GM12872 (cell line): ENCODE results near the gene BCL7B.

ENCODE experiments used
- CTCF ChIP-seq: IDR thresholded peaks from 3 replicates; pipeline ENCODE4 v1.5.1; 2011; ENCODE audit warnings: low read depth, mild to moderate bottlenecking, low read length, moderate library complexity; ENCODE audit not compliant: insufficient read depth

BCL7B gene

GRCh38 chr7:73520673-73521635, 36.5 kb downstream of the BCL7B start:
- no peak for TF ChIP-seq CTCF

- TF ChIP-seq CTCF: no peak
Measured at GRCh38 chr7:73519867-73520672, 37.4 kb downstream of the BCL7B start.

DNA sequence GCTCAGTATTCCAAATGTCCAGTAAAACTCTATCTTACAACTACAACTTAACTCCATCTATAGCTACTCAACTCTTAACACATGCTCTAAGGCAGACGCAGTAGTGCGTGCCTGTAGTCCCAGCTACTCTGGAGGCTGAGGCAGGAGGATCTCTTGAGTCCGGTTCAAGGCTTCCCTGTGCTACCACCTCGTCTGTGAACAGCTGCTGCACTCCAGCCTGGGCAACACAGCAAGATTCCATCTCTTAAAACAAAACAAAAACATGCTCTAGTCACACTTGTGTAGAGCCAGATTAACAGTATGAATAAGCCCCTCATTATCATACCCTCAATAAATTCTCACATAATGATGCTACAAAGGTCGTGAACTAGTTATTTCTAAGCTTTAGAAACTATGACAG, 39.0 kb downstream of the BCL7B start:
- no peak for TF ChIP-seq CTCF

- no peak for TF ChIP-seq CTCF
Measured at GRCh38 chr7:73517241-73517995, 40.1 kb downstream of the BCL7B start.

GRCh38 chr7:73515178-73515577, 42.3 kb downstream of the BCL7B start:
- no peak for TF ChIP-seq CTCF

DNA sequence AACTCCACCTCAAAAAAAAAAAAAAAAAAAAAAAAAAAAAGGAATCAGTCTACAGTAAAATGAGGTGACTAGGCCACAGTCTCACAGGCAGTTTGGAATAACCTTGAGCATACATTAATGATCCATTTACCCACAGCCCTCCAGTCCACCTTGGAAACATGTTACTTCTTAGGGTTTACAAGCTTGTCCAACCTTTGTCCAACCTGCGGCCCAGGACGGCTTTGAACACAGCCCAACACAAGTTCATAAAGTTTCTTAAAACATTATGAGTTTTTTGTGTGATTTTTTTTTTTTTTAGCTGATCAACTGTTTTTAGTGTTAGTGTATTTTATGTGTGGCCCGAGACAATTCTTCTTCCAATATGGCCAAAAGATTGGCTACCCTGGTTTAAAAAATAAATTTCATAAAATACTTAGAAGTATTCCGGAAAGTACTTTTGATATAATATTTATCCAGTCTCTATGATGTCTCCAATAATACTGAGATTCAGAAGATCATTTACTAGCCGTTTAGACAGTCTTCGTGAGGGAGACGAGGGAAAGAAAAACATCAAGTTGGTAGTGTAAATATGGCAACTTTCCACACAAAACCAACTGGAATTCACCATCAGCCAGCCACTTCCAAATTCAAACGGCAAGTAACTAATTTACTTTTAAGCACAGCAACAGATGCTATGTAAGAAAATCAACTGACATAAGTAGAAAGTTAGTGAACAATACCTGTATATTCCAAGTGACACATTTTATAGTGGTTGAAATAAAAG, 45.3 kb downstream of the BCL7B start:
- TF ChIP-seq CTCF: no peak
